Stimulated activated memory B cell treated with anti-CD40 and anti-IgM and Interleukin-4, amounts not matched to agents 10 μg/mL and 1 μg/mL and 100 μg/mL, for 72 hours (primary cell): ENCODE measurements around the gene LRFN3.
"Not testable (repeated sequence)": the region's sequence is repeated elsewhere in the genome, so short reads cannot be mapped to it uniquely, and the experiment has no call there.

Experiments used
- ATAC-seq: fragments of 150-1000 bp; cut with Tn5 transposase; 2 replicates; pipeline ENCODE4 v1.10.0; 2021
- H3K27ac Mint-ChIP-seq: one replicate; pipeline ENCODE4 v1.8.0; 2022; ENCODE audit warnings: mild to moderate bottlenecking, mixed read lengths
- H3K27me3 Mint-ChIP-seq: one replicate; pipeline ENCODE4 v1.8.0; 2022; ENCODE audit warnings: mixed read lengths
- H3K36me3 Mint-ChIP-seq: one replicate; pipeline ENCODE4 v1.8.0; 2022; ENCODE audit warnings: mixed read lengths
- H3K4me1 Mint-ChIP-seq: one replicate; pipeline ENCODE4 v1.8.0; 2022; ENCODE audit warnings: mixed read lengths
- H3K4me3 Mint-ChIP-seq: one replicate; pipeline ENCODE4 v1.8.0; 2022; ENCODE audit warnings: mild to moderate bottlenecking, moderate library complexity, mixed read lengths
- H3K9me3 Mint-ChIP-seq: one replicate; pipeline ENCODE4 v1.8.0; 2022; ENCODE audit warnings: mixed read lengths

The LRFN3 gene

GRCh38 chr19:35901854-35902661 is 34.1 kb upstream of the LRFN3 start, which contains the start of gene HCST:
Gene HCST (plus strand): TSS chr19:35902529. CDS start chr19:35902594, 65 bp downstream.
- H3K9me3 Mint-ChIP-seq: no peaks in the 10 kb centered on the region
- H3K4me3 Mint-ChIP-seq: peak within 1 kb of the TSS; percentile 85
- H3K27ac Mint-ChIP-seq: peak within 1 kb of the TSS; percentile 99
- ATAC-seq: no peak
- peaks cover 32% of the 10 kb centered on the region for H3K36me3 Mint-ChIP-seq
- no peaks in the 10 kb centered on the region for H3K27me3 Mint-ChIP-seq
- H3K4me1 Mint-ChIP-seq: peaks cover 73% of the 10 kb centered on the region

- no peaks in the 10 kb centered on the region for H3K9me3 Mint-ChIP-seq
- no peaks in the 10 kb centered on the region for H3K27me3 Mint-ChIP-seq
- peaks cover 23% of the 10 kb centered on the region for H3K36me3 Mint-ChIP-seq
- no peak for ATAC-seq
- peaks cover 73% of the 10 kb centered on the region for H3K4me1 Mint-ChIP-seq
- peak overlapping the region; percentile 99 for H3K27ac Mint-ChIP-seq
- H3K4me3 Mint-ChIP-seq: peak overlapping the region; percentile 85
These were observed 33.2 kb upstream of the LRFN3 start for GRCh38 chr19:35902870-35903475.

- ATAC-seq: peak; percentile 61
- Mint-ChIP-seq H3K4me3 (peak overlapping the region; percentile 85), H3K27ac (peak overlapping the region; percentile 99), H3K36me3 (peaks cover 17% of the 10 kb centered on the region), H3K9me3 (no peaks in the 10 kb centered on the region), H3K27me3 (no peaks in the 10 kb centered on the region), H3K4me1 (peaks cover 73% of the 10 kb centered on the region)
These were observed 32.5 kb upstream of the LRFN3 start for GRCh38 chr19:35903550-35904179.

GRCh38 chr19:35904311-35905068 is 31.7 kb upstream of the LRFN3 start:
- Mint-ChIP-seq H3K9me3 (no peaks in the 10 kb centered on the region), H3K36me3 (peaks cover 8% of the 10 kb centered on the region), H3K27ac (peak overlapping the region; percentile 99), H3K27me3 (no peaks in the 10 kb centered on the region), H3K4me3 (peak overlapping the region; percentile 13), H3K4me1 (peaks cover 78% of the 10 kb centered on the region)
- no peak for ATAC-seq

GRCh38 chr19:35905178-35905727 is 30.9 kb upstream of the LRFN3 start:
- Mint-ChIP-seq H3K4me3 (no peak overlapping the region), H3K4me1 (peaks cover 84% of the 10 kb centered on the region), H3K27ac (peak overlapping the region; percentile 99), H3K36me3 (peaks cover 2% of the 10 kb centered on the region), H3K9me3 (no peaks in the 10 kb centered on the region), H3K27me3 (no peaks in the 10 kb centered on the region)
- ATAC-seq: no peak

GRCh38 chr19:35907377-35907745 is 28.8 kb upstream of the LRFN3 start:
- H3K27me3 Mint-ChIP-seq: no peaks in the 10 kb centered on the region
- H3K9me3 Mint-ChIP-seq: no peaks in the 10 kb centered on the region
- H3K4me1 Mint-ChIP-seq: peaks cover 82% of the 10 kb centered on the region
- peak overlapping the region; percentile 91 for H3K27ac Mint-ChIP-seq
- no peak for ATAC-seq
- H3K4me3 Mint-ChIP-seq: peak overlapping the region; percentile 21
- no peaks in the 10 kb centered on the region for H3K36me3 Mint-ChIP-seq

GRCh38 chr19:35908010-35908441 is 28.1 kb upstream of the LRFN3 start, which contains the start of gene TYROBP:
Gene TYROBP (minus strand): TSS chr19:35908295. CDS start chr19:35908228, 67 bp downstream.
- Mint-ChIP-seq H3K27me3 (no peaks in the 10 kb centered on the region), H3K9me3 (no peaks in the 10 kb centered on the region), H3K4me1 (peaks cover 75% of the 10 kb centered on the region), H3K36me3 (no peaks in the 10 kb centered on the region), H3K27ac (peak within 1 kb of the TSS; percentile 91), H3K4me3 (peak within 1 kb of the TSS; percentile 55)
- ATAC-seq: no peak

- Mint-ChIP-seq H3K27me3 (no peaks in the 10 kb centered on the region), H3K27ac (peak overlapping the region; percentile 91), H3K4me1 (peaks cover 74% of the 10 kb centered on the region), H3K4me3 (peak overlapping the region; percentile 55), H3K36me3 (no peaks in the 10 kb centered on the region), H3K9me3 (no peaks in the 10 kb centered on the region)
- ATAC-seq: peak; percentile 90
These were observed 27.0 kb upstream of the LRFN3 start for GRCh38 chr19:35908973-35909683.

- H3K4me1 Mint-ChIP-seq: peaks cover 72% of the 10 kb centered on the region
- H3K27me3 Mint-ChIP-seq: no peaks in the 10 kb centered on the region
- peak overlapping the region; percentile 55 for H3K4me3 Mint-ChIP-seq
- H3K27ac Mint-ChIP-seq: peak overlapping the region; percentile 91
- H3K36me3 Mint-ChIP-seq: no peaks in the 10 kb centered on the region
- no peaks in the 10 kb centered on the region for H3K9me3 Mint-ChIP-seq
- no peak for ATAC-seq
These were observed 26.5 kb upstream of the LRFN3 start for GRCh38 chr19:35909684-35910035.

GRCh38 chr19:35910355-35910754 is 25.8 kb upstream of the LRFN3 start:
- not testable (repeated sequence) for H3K36me3 Mint-ChIP-seq, ATAC-seq, H3K4me3 Mint-ChIP-seq, H3K27me3 Mint-ChIP-seq, H3K9me3 Mint-ChIP-seq
- H3K27ac Mint-ChIP-seq: peak overlapping the region; percentile 91
- peaks cover 72% of the 10 kb centered on the region for H3K4me1 Mint-ChIP-seq

- Mint-ChIP-seq H3K27ac (peak overlapping the region; percentile 88), H3K4me1 (peaks cover 80% of the 10 kb centered on the region), H3K36me3 (no peaks in the 10 kb centered on the region), H3K4me3 (no peak overlapping the region), H3K9me3 (no peaks in the 10 kb centered on the region), H3K27me3 (no peaks in the 10 kb centered on the region)
- no peak for ATAC-seq
These were observed 25.0 kb upstream of the LRFN3 start for GRCh38 chr19:35911173-35911572.

- H3K27ac Mint-ChIP-seq: peak overlapping the region; percentile 88
- H3K36me3 Mint-ChIP-seq: no peaks in the 10 kb centered on the region
- no peaks in the 10 kb centered on the region for H3K27me3 Mint-ChIP-seq
- H3K4me3 Mint-ChIP-seq: peak overlapping the region; percentile 39
- peaks cover 79% of the 10 kb centered on the region for H3K4me1 Mint-ChIP-seq
- no peaks in the 10 kb centered on the region for H3K9me3 Mint-ChIP-seq
- no peak for ATAC-seq
These were observed 24.4 kb upstream of the LRFN3 start for GRCh38 chr19:35911790-35912189.

- Mint-ChIP-seq H3K9me3 (no peaks in the 10 kb centered on the region), H3K4me1 (peaks cover 61% of the 10 kb centered on the region), H3K27ac (peak overlapping the region; percentile 90), H3K27me3 (no peaks in the 10 kb centered on the region), H3K4me3 (peak overlapping the region; percentile 64), H3K36me3 (no peaks in the 10 kb centered on the region)
- ATAC-seq: peak; percentile 57
These were observed 22.6 kb upstream of the LRFN3 start for GRCh38 chr19:35913589-35913988.

GRCh38 chr19:35915443-35915842 is 20.7 kb upstream of the LRFN3 start:
- H3K4me3 Mint-ChIP-seq: no peak overlapping the region
- no peaks in the 10 kb centered on the region for H3K9me3 Mint-ChIP-seq
- no peaks in the 10 kb centered on the region for H3K27me3 Mint-ChIP-seq
- no peaks in the 10 kb centered on the region for H3K36me3 Mint-ChIP-seq
- peaks cover 54% of the 10 kb centered on the region for H3K4me1 Mint-ChIP-seq
- H3K27ac Mint-ChIP-seq: peak overlapping the region; percentile 90
- peak; percentile 86 for ATAC-seq
